IMR-90 (cell line): ENCODE measurements around the gene DNM1. TPM values are rescaled to one million over a fixed set of nuclear protein-coding genes. Genes with fewer than 3 reads are reported as not detected.

Source experiments
- ATAC-seq: fragments of 200-7000 bp; cut with Tn5 transposase; 2 replicates; pipeline ENCODE4 v1.9.1; 2020; ENCODE audit warnings: low read depth, mild to moderate bottlenecking, moderate library complexity
- BruUV-seq: library from RNA; stranded (reverse); fragments of 400-500 nt; replicated peaks from 2 replicates; lab custom pipeline; 2021; lab: Mats Ljungman, UMichigan
- CTCF ChIA-PET: fragments of 300-600 bp; formaldehyde crosslinking; extraction: SDS; loops from one replicate; lab custom pipeline; 2021; ENCODE audit warnings: antibody characterized with exemption; lab: Yijun Ruan, JAX
- POLR2A ChIA-PET: fragments of 300-600 bp; sonication (Branson Sonifier 250); formaldehyde crosslinking; loops from one replicate; lab custom pipeline; 2022; ENCODE audit warnings: antibody characterized with exemption; ENCODE audit not compliant: unreplicated experiment; lab: Charles Lee
- DNase-seq: peaks from one replicate; pipeline ENCODE4 v3.0.0; 2013
- H2AFZ ChIP-seq: replicated peaks from 2 replicates; pipeline ENCODE3; 2013; ENCODE audit warnings: low read length, mild to moderate bottlenecking; ENCODE audit not compliant: poor library complexity
- H2AK5ac ChIP-seq: 2 replicates; pipeline ENCODE4 v1.6.1; 2013; ENCODE audit warnings: low read depth, low read length, inconsistent platforms
- H2AK9ac ChIP-seq: replicated peaks from 2 replicates; pipeline ENCODE3; 2013; ENCODE audit warnings: mild to moderate bottlenecking, low read depth, low read length, moderate library complexity; ENCODE audit not compliant: poor library complexity
- H2BK120ac ChIP-seq: 2 replicates; pipeline ENCODE4 v1.6.1; 2013; ENCODE audit warnings: low read depth, low read length, inconsistent platforms
- H2BK15ac ChIP-seq: 3 replicates; pipeline ENCODE4 v1.6.1; 2013; ENCODE audit warnings: low read depth, low read length, inconsistent platforms
- H2BK20ac ChIP-seq: 2 replicates; pipeline ENCODE4 v1.6.1; 2013; ENCODE audit warnings: low read depth, mild to moderate bottlenecking, inconsistent platforms, low read length, moderate library complexity
- H2BK5ac ChIP-seq: 2 replicates; pipeline ENCODE4 v1.6.1; 2013; ENCODE audit warnings: mild to moderate bottlenecking, low read depth, low read length, inconsistent platforms; ENCODE audit not compliant: poor library complexity, severe bottlenecking
- H3K14ac ChIP-seq: replicated peaks from 2 replicates; pipeline ENCODE4 v1.6.1; 2013; ENCODE audit warnings: low read depth, low read length, inconsistent platforms
- H3K18ac ChIP-seq: 2 replicates; pipeline ENCODE4 v1.6.1; 2013; ENCODE audit warnings: low read depth, low read length, control low read depth
- H3K23ac ChIP-seq: 2 replicates; pipeline ENCODE4 v1.6.1; 2013; ENCODE audit warnings: low read depth, low read length, inconsistent platforms
- H3K27ac ChIP-seq: 2 replicates; pipeline ENCODE4 v1.5.1; 2013; ENCODE audit warnings: mild to moderate bottlenecking, control low read depth, low read length; ENCODE audit not compliant: insufficient read depth
- H3K27me3 ChIP-seq: 2 replicates; pipeline ENCODE4 v1.6.1; 2013; ENCODE audit warnings: low read length; ENCODE audit not compliant: control insufficient read depth, insufficient read depth
- H3K36me3 ChIP-seq: 2 replicates; pipeline ENCODE4 v1.6.1; 2013; ENCODE audit warnings: low read length, mixed read lengths; ENCODE audit not compliant: control insufficient read depth, insufficient read depth
- H3K4ac ChIP-seq: 2 replicates; pipeline ENCODE4 v1.6.1; 2013; ENCODE audit warnings: low read depth, low read length, inconsistent platforms
- H3K4me1 ChIP-seq: 2 replicates; pipeline ENCODE4 v1.6.1; 2013; ENCODE audit warnings: low read length, mixed read lengths; ENCODE audit not compliant: control insufficient read depth, insufficient read depth
- H3K4me2 ChIP-seq: 2 replicates; pipeline ENCODE4 v1.6.1; 2013; ENCODE audit warnings: low read depth, mild to moderate bottlenecking, control low read depth, low read length, moderate library complexity
- H3K4me3 ChIP-seq: 2 replicates; pipeline ENCODE4 v1.5.1; 2013; ENCODE audit warnings: low read depth, mild to moderate bottlenecking, control low read depth, low read length, moderate library complexity; ENCODE audit not compliant: insufficient read depth
- H3K56ac ChIP-seq: 2 replicates; pipeline ENCODE4 v1.6.1; 2013; ENCODE audit warnings: low read length, inconsistent platforms; ENCODE audit not compliant: insufficient read depth; ENCODE audit errors: extremely low read depth
- H3K79me1 ChIP-seq, 2 experiments: 2 replicates each; pipeline ENCODE4 v1.6.1; 2013; ENCODE audit warnings: low read length in 2 of 2, inconsistent platforms in 1 of 2, low read depth in 1 of 2
- H3K9ac ChIP-seq: 2 replicates; pipeline ENCODE4 v1.6.1; 2013; ENCODE audit warnings: low read depth, low read length, control low read depth
- H3K9me1 ChIP-seq: 2 replicates; pipeline ENCODE4 v1.6.1; 2013; ENCODE audit warnings: low read length, inconsistent platforms; ENCODE audit not compliant: insufficient read depth
- H3K9me3 ChIP-seq: 2 replicates; pipeline ENCODE4 v1.6.1; 2013; ENCODE audit warnings: low read length; ENCODE audit not compliant: control insufficient read depth, insufficient read depth
- H4K20me1 ChIP-seq: 2 replicates; pipeline ENCODE4 v1.6.1; 2013; ENCODE audit warnings: low read length, inconsistent platforms; ENCODE audit not compliant: insufficient read depth
- H4K5ac ChIP-seq: 2 replicates; pipeline ENCODE4 v1.6.1; 2013; ENCODE audit warnings: mild to moderate bottlenecking, low read depth, low read length, control low read depth
- H4K8ac ChIP-seq, 2 experiments: 2 replicates each; pipeline ENCODE4 v1.6.1; 2013; ENCODE audit warnings: low read depth in 2 of 2, low read length in 2 of 2, control low read depth in 1 of 2, inconsistent platforms in 1 of 2
- H4K91ac ChIP-seq: 2 replicates; pipeline ENCODE4 v1.6.1; 2013; ENCODE audit warnings: low read depth, low read length, inconsistent platforms; ENCODE audit not compliant: insufficient read depth
- BHLHE40 ChIP-seq: fragments of 150-350 bp; IDR thresholded peaks from 2 replicates; pipeline ENCODE4 v1.6.1; 2016; ENCODE audit warnings: mild to moderate bottlenecking, low read depth, low read length
- NFE2L2 ChIP-seq: fragments of 150-350 bp; IDR thresholded peaks from 2 replicates; pipeline ENCODE4 v1.6.1; 2016; ENCODE audit warnings: low read depth, mild to moderate bottlenecking, low read length
- POLR2A ChIP-seq: IDR thresholded peaks from 2 replicates; pipeline ENCODE4 v1.6.1; 2012; ENCODE audit warnings: mild to moderate bottlenecking, low read depth, low read length
- RAD21 ChIP-seq: IDR thresholded peaks from 2 replicates; pipeline ENCODE4 v1.6.1; 2012; ENCODE audit warnings: low read length, improper control_type of control experiment
- WGBS, 2 experiments: methylation state at CpG; one replicate each; pipeline versions ENCODE4 v1.1.5 to v1.1.7; 2013; ENCODE audit warnings: missing lambda C conversion rate in 2 of 2; ENCODE audit not compliant: insufficient read length in 1 of 2; ENCODE audit errors: extremely low coverage in 2 of 2; 5-methylcytosine and 5-hydroxymethylcytosine counted together
- dilution Hi-C: fragments of 300-500 bp; cut with HindIII; formaldehyde crosslinking; loops from one replicate; pipeline ENCODE4 v1.14.3; 2018; ENCODE audit warnings: low sequenced_read_pairs; ENCODE audit not compliant: unreplicated experiment
- in situ Hi-C: fragments of 300-500 bp; cut with MboI; formaldehyde crosslinking; loops from 3 replicates; pipeline ENCODE4 v1.14.3; 2019; ENCODE audit warnings: low sequenced_read_pairs, inconsistent platforms, mixed read lengths
- intact Hi-C: fragments of 100-400 bp; cut with micrococcal nuclease; formaldehyde crosslinking; loops from 2 replicates; pipeline ENCODE4 v1.10.0; 2022
- polyA plus RNA-seq, 3 experiments: library from polyadenylated mRNA; depleted of rRNA; stranded (reverse); fragments of >200 nt; gene quantifications; 2 replicates each; pipeline ENCODE4 v1.2.3, GENCODE V29; 2012; ENCODE audit warnings: low replicate concordance in 1 of 3
- total RNA-seq: library from RNA; depleted of rRNA; stranded (reverse); fragments of >200 nt; gene quantifications from 2 replicates; pipeline ENCODE4 v1.2.3, GENCODE V29; 2012
- TF ChIP-seq, protein P1 (sequence below): fragments of 150-350 bp; IDR thresholded peaks from 2 replicates; pipeline ENCODE4 v1.6.1; 2016; ENCODE audit warnings: low read depth, mild to moderate bottlenecking, low read length, moderate library complexity, borderline replicate concordance

Gene DNM1
- total and polyA plus RNA-seq, 2 of the 4 experiments (the other 2 are of a cell fraction) = 13.6 to 17.7 TPM

DNA sequence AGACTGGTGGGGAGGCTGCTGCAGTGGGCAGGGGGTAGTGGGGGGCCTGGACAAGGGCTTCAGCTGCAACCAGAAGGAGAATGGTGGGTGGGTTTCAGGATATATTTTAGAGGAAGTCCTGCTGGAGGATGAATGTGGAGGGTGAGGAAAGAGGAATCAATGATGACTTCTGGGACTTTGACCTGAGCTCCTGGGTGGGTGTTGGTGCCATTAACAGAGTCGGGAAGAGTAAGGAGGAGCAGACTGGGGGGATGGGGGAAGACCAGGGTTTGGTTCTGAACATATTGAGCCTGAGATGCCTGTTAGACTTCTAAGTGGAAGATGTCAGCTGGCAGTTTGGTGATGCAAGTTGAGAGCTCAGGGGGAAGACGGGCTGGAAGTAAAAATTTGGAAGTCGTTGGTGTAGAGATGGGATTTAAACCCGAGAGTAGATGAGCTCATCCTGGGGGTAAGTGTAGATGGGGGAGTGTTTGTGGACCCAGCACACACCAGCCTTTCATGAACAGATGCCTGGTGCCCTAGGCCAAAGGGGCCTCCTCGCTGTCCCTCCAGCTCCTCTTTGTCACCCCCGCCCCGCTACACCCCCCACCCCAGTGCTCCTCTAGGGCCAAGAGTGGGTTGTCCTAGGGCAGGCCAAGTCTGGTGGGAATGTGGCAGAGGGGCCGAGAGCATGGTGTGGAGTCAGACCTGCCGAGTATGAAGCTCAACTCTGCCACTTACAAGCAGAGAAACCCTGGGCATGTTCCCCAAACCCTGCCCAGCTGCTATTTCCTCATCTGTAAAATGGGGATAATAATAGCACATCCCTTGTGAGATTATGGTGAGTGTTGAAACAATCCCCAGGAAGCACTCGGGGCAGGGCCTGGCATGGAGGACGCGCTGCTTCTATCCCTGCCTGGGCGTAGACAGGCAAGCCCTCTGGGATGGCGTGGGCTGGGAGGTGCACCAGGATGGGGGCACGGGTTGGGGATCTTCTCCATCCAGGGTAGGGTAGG is 4.0 kb downstream of the DNM1 start:
- no peak for ATAC-seq
- no peak overlapping the region for H2AFZ ChIP-seq
- H3K23ac ChIP-seq = no peak overlapping the region
- H2AK5ac ChIP-seq = no peak overlapping the region
- no peaks in the 10 kb centered on the region for H3K9me3 ChIP-seq
- in situ Hi-C loops (no loop called here), dilution Hi-C loops (no loop called here), intact Hi-C loops (no loop called here)
- H3K9me1 ChIP-seq = peaks cover under 1% of the 10 kb centered on the region; the same call in 1 of the 2 replicates
- no peak overlapping the region for H2BK15ac ChIP-seq
- no peaks in the 10 kb centered on the region for H3K36me3 ChIP-seq
- TF ChIP-seq, protein P1, sequence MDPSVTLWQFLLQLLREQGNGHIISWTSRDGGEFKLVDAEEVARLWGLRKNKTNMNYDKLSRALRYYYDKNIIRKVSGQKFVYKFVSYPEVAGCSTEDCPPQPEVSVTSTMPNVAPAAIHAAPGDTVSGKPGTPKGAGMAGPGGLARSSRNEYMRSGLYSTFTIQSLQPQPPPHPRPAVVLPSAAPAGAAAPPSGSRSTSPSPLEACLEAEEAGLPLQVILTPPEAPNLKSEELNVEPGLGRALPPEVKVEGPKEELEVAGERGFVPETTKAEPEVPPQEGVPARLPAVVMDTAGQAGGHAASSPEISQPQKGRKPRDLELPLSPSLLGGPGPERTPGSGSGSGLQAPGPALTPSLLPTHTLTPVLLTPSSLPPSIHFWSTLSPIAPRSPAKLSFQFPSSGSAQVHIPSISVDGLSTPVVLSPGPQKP = no peak
- TF ChIP-seq NFE2L2 = no peak
- no peak for TF ChIP-seq BHLHE40
- TF ChIP-seq RAD21 = no peak
- TF ChIP-seq POLR2A = no peak
- H3K27ac ChIP-seq = no peak overlapping the region
- H3K9ac ChIP-seq = no peak overlapping the region
- DNase-seq = no peak
- H4K8ac ChIP-seq = no peak overlapping the region
- no peak overlapping the region for H3K56ac ChIP-seq
- H4K91ac ChIP-seq = no peak overlapping the region
- H3K4me3 ChIP-seq = no peak overlapping the region
- ChIA-PET CTCF (no interaction called here), POLR2A (interaction anchor here (0.6 kb wide), 1 partner anchor 22 kb away, joined by 8 read pairs; no protein-coding TSS in a partner anchor)
- no peak overlapping the region for H4K5ac ChIP-seq
- no TSS peak for BruUV-seq
- WGBS, 2 experiments = 29% methylated on average over 1 of the region's 15 CpGs; no CpG with 5 or more reads in 1 of the 2 experiments
- H3K4me1 ChIP-seq = peaks cover 2% of the 10 kb centered on the region
- H4K20me1 ChIP-seq = peaks cover 3% of the 10 kb centered on the region; the same call in 1 of the 2 replicates
- peak overlapping the region; percentile 79 for H2AK9ac ChIP-seq
- H3K4me2 ChIP-seq = no peak overlapping the region
- no peak overlapping the region for H2BK20ac ChIP-seq
- H3K4ac ChIP-seq = no peak overlapping the region
- no peak overlapping the region for H3K18ac ChIP-seq
- no peak overlapping the region for H3K14ac ChIP-seq
- no peak overlapping the region for H2BK5ac ChIP-seq
- H3K27me3 ChIP-seq = no peaks in the 10 kb centered on the region
- H3K79me1 ChIP-seq = peaks cover 0 to 4% of the 10 kb centered on the region in 2 experiments; a peak in 1 of 4 replicates
- no peak overlapping the region for H2BK120ac ChIP-seq
